Measurements from ENCODE around the gene ACP7. TPM values are rescaled to one million over a fixed set of nuclear protein-coding genes. Genes with fewer than 3 reads are reported as not detected.
A peak's percentile ranks its signal among the peaks of the same experiment; 100 is the strongest.
"Not testable (repeated sequence)": the region's sequence is repeated elsewhere in the genome, so short reads cannot be mapped to it uniquely, and the experiment has no call there.

Gene ACP7
- total and polyA plus RNA-seq, 12 donors = not detected

- TF ChIP-seq, protein P1, sequence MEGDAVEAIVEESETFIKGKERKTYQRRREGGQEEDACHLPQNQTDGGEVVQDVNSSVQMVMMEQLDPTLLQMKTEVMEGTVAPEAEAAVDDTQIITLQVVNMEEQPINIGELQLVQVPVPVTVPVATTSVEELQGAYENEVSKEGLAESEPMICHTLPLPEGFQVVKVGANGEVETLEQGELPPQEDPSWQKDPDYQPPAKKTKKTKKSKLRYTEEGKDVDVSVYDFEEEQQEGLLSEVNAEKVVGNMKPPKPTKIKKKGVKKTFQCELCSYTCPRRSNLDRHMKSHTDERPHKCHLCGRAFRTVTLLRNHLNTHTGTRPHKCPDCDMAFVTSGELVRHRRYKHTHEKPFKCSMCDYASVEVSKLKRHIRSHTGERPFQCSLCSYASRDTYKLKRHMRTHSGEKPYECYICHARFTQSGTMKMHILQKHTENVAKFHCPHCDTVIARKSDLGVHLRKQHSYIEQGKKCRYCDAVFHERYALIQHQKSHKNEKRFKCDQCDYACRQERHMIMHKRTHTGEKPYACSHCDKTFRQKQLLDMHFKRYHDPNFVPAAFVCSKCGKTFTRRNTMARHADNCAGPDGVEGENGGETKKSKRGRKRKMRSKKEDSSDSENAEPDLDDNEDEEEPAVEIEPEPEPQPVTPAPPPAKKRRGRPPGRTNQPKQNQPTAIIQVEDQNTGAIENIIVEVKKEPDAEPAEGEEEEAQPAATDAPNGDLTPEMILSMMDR (IDR thresholded peaks at IDR 0.05) = no peak
- no peak for TF ChIP-seq POLR2A (IDR thresholded peaks at IDR 0.05)
- peaks cover 25% of the 10 kb centered on the region for H3K27me3 ChIP-seq
- H3K27ac ChIP-seq = no peak overlapping the region
- no peaks in the 10 kb centered on the region for H3K4me1 ChIP-seq (replicated peaks in 1 of 2)
- DNase-seq = peak in 2 of 7 donors; percentile 20 to 22
- no peaks in the 10 kb centered on the region for H3K36me3 ChIP-seq (replicated peaks in 1 of 2)
- H3K4me3 ChIP-seq = no peak overlapping the region
- H3K9me3 ChIP-seq (replicated peaks in 1 of 3) = no peaks in the 10 kb centered on the region
- 46 to 58% (median 56%) methylated on average over 8 of the region's 8 CpGs for WGBS, 4 donors
- intact Hi-C loops (cut with DNase I) = no loop called here
Measured at GRCh38 chr19:39087907-39088686, 3.9 kb downstream of the ACP7 start.

DNA sequence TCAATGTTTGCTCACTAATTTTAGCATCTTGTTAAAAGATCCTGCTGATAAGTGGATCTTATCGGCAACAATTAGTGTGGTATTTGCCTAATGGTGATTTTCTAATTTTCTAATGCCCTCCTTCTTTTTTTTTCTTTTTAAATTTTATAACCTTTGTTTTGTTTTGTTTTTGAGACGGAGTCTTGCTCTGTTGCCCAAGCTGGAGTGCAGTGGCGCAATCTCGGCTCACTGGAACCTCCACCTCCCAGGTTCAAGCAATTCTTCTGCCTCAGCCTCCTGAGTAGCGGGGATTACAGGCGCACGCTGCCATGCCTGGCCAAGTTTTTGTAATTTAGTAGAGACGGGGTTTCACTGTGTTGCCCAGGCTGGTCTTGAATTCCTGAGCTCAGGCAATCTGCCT is 5.8 kb downstream of the ACP7 start:
- H3K4me1 ChIP-seq (replicated peaks in 1 of 2); intact Hi-C loops (cut with DNase I); H3K9me3 ChIP-seq (replicated peaks in 1 of 3); H3K4me3 ChIP-seq; H3K27ac ChIP-seq; DNase-seq; H3K27me3 ChIP-seq; H3K36me3 ChIP-seq (replicated peaks in 1 of 2): not testable (repeated sequence)
- 84 to 93% (median 88%) methylated on average over 8 of the region's 8 CpGs for WGBS, 4 donors

DNA sequence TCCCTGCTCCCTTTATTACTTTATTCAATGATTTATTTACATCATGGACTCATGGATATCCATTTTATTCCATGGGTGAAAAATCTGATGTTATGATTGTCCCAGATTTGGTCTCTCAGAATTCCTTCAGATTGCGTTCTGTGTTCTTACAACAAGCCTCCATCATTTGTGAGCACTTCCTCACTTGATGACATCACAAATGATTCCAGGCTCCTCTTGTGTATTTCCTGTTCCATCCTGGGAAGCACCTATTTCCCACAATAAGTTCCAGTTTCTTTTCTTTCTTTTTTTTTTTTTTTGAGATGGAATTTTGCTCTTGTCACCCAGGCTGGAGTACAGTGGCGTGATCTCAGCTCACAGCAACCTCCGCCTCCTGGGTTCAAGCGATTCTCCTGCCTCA is 6.7 kb downstream of the ACP7 start:
- intact Hi-C loops (cut with DNase I) = no loop called here
- WGBS, 4 donors = 87 to 94% (median 93%) methylated on average over 4 of the region's 4 CpGs

GRCh38 chr19:39095799-39096540 is 11.8 kb downstream of the ACP7 start:
- 67 to 80% (median 72%) methylated on average over 5 of the region's 5 CpGs for WGBS, 4 donors
- H3K36me3 ChIP-seq (replicated peaks in 1 of 2); intact Hi-C loops (cut with DNase I); H3K9me3 ChIP-seq (replicated peaks in 1 of 3); DNase-seq; H3K4me3 ChIP-seq; H3K27ac ChIP-seq; H3K4me1 ChIP-seq (replicated peaks in 1 of 2): not testable (repeated sequence)
- H3K27me3 ChIP-seq = peaks cover 17% of the 10 kb centered on the region

More for the DNA sequence above, 6.7 kb downstream of the ACP7 start:
- H3K27ac ChIP-seq = no peak overlapping the region
- H3K4me3 ChIP-seq = no peak overlapping the region
- no peaks in the 10 kb centered on the region for H3K36me3 ChIP-seq (replicated peaks in 1 of 2)
- H3K27me3 ChIP-seq = peaks cover under 1% of the 10 kb centered on the region
- no peaks in the 10 kb centered on the region for H3K9me3 ChIP-seq (replicated peaks in 1 of 3)
- no peaks in the 10 kb centered on the region for H3K4me1 ChIP-seq (replicated peaks in 1 of 2)
- TF ChIP-seq, protein P1 (IDR thresholded peaks at IDR 0.05) = no peak
- no peak for TF ChIP-seq POLR2A (IDR thresholded peaks at IDR 0.05)
- no peak for DNase-seq

GRCh38 chr19:39097299-39097698 is 13.1 kb downstream of the ACP7 start:
- Histone ChIP-seq H3K27ac (no peak overlapping the region), H3K9me3 (replicated peaks in 1 of 3) (no peaks in the 10 kb centered on the region), H3K4me3 (no peak overlapping the region), H3K36me3 (replicated peaks in 1 of 2) (no peaks in the 10 kb centered on the region), H3K4me1 (replicated peaks in 1 of 2) (no peaks in the 10 kb centered on the region), H3K27me3 (peaks cover 17% of the 10 kb centered on the region)
- 54 to 78% (median 63%) methylated on average over 5 of the region's 5 CpGs for WGBS, 4 donors
- intact Hi-C loops (cut with DNase I) = no loop called here
- DNase-seq = no peak
- TF ChIP-seq, protein P1 (IDR thresholded peaks at IDR 0.05) = no peak
- TF ChIP-seq POLR2A (IDR thresholded peaks at IDR 0.05) = no peak

All from adrenal gland (tissue), 12 donors.